Stimulated activated CD4-positive, alpha-beta T cell treated with anti-CD3 and anti-CD28 coated beads, Interleukin-12 subunit alpha, Interleukin-12 subunit beta, amount 100 ng/mL, for 4 hours (primary cell): ENCODE results near the gene TXNRD1.

Experiments used
- DNase-seq: peaks from one replicate; pipeline ENCODE4 v3.0.0-alpha.2; 2020

TXNRD1 gene

GRCh38 chr12:104353012-104353981 is 137.7 kb downstream of the TXNRD1 start:
- no peak for DNase-seq

GRCh38 chr12:104354167-104354867 is 138.7 kb downstream of the TXNRD1 start:
- no peak for DNase-seq

- DNase-seq = no peak
These were observed 139.4 kb downstream of the TXNRD1 start for GRCh38 chr12:104354868-104355570.

- DNase-seq = no peak
These were observed 140.1 kb downstream of the TXNRD1 start for GRCh38 chr12:104355630-104356029.

GRCh38 chr12:104356231-104357115 is 140.9 kb downstream of the TXNRD1 start:
- DNase-seq = no peak

- DNase-seq = no peak
These were observed 141.9 kb downstream of the TXNRD1 start for GRCh38 chr12:104357421-104357952.

- DNase-seq = peak; percentile 51
These were observed 142.9 kb downstream of the TXNRD1 start for GRCh38 chr12:104358353-104359003.

GRCh38 chr12:104359216-104359615 is 143.6 kb downstream of the TXNRD1 start:
- DNase-seq = no peak

- no peak for DNase-seq
These were observed 144.6 kb downstream of the TXNRD1 start for GRCh38 chr12:104360157-104360556.

GRCh38 chr12:104360983-104361707 is 145.6 kb downstream of the TXNRD1 start:
- no peak for DNase-seq

- no peak for DNase-seq
These were observed 150.4 kb downstream of the TXNRD1 start for GRCh38 chr12:104365921-104366410.

- DNase-seq = no peak
These were observed 154.1 kb downstream of the TXNRD1 start for GRCh38 chr12:104369708-104370107.

- no peak for DNase-seq
These were observed 155.7 kb downstream of the TXNRD1 start for GRCh38 chr12:104371043-104371870.

- DNase-seq = no peak
These were observed 156.6 kb downstream of the TXNRD1 start for GRCh38 chr12:104372061-104372720.

- no peak for DNase-seq
These were observed 157.2 kb downstream of the TXNRD1 start for GRCh38 chr12:104372721-104373335.

GRCh38 chr12:104374071-104374470 is 158.5 kb downstream of the TXNRD1 start:
- DNase-seq = no peak

- DNase-seq = no peak
These were observed 159.2 kb downstream of the TXNRD1 start for GRCh38 chr12:104374806-104375205.

- no peak for DNase-seq
These were observed 160.2 kb downstream of the TXNRD1 start for GRCh38 chr12:104375775-104376174.
